Right lobe of liver (tissue), 6 donors: ENCODE data around the gene UEVLD. TPM values are rescaled to one million over a fixed set of nuclear protein-coding genes. Genes with fewer than 3 reads are reported as not detected.

Experiments used
- ATAC-seq, 4 donors: fragments of 200-7000 bp; cut with Tn5 transposase; one replicate each; pipeline ENCODE4 v1.9.1; 2020; ENCODE audit warnings: mild to moderate bottlenecking in 4 of 4, moderate library complexity in 4 of 4
- DNase-seq, 3 donors: peaks; one replicate each; pipeline ENCODE4 v3.0.0-alpha.2; 2020
- H3K27ac ChIP-seq, 3 donors: fragments of 200-600 bp; one replicate each; pipeline ENCODE4 v1.8.0; 2022
- H3K27me3 ChIP-seq, 2 donors: fragments of 200-600 bp; one replicate each; pipeline ENCODE4 v1.8.0; 2022
- H3K36me3 ChIP-seq, 4 donors: fragments of 200-600 bp; sonication (generic) in 1 of 4; one replicate each; pipeline versions ENCODE4 v1.5.1 to v1.8.0; 2017 to 2022; ENCODE audit warnings: control low read depth in 1 of 4
- H3K4me1 ChIP-seq, 4 donors: fragments of 200-600 bp; sonication (generic) in 1 of 4; one replicate each; pipeline versions ENCODE4 v1.5.1 to v1.8.0; 2017 to 2022; ENCODE audit warnings: control low read depth in 1 of 4
- H3K4me3 ChIP-seq, 3 donors: fragments of 200-600 bp; one replicate each; pipeline ENCODE4 v1.8.0; 2022
- H3K9me3 ChIP-seq, 4 donors: fragments of 200-600 bp; sonication (generic) in 1 of 4; one replicate each; pipeline versions ENCODE4 v1.5.1 to v1.8.0; 2017 to 2022; ENCODE audit warnings: control low read depth in 1 of 4
- CTCF ChIP-seq, 4 donors: fragments of 200-600 bp in 3 of 4; fragments of 450-650 bp in 1 of 4; IDR thresholded peaks; one replicate each; pipeline versions ENCODE4 v1.5.1 to v1.8.0; 2016 to 2022; ENCODE audit warnings: antibody characterized with exemption in 4 of 4, mild to moderate bottlenecking in 2 of 4
- POLR2A ChIP-seq: fragments of 450-650 bp; IDR thresholded peaks from one replicate; pipeline ENCODE4 v1.6.1; 2017; ENCODE audit warnings: antibody characterized with exemption, mild to moderate bottlenecking
- WGBS: methylation state at CpG from one replicate; pipeline ENCODE4 v1.1.6; 2018; ENCODE audit warnings: low coverage, low lambda C conversion rate; ENCODE audit not compliant: insufficient coverage; ENCODE audit errors: missing lambda C conversion rate; 5-methylcytosine and 5-hydroxymethylcytosine counted together
- intact Hi-C, 2 donors: fragments of 100-400 bp; cut with DNase I; formaldehyde crosslinking; loops; one replicate each; pipeline versions ENCODE4 v1.11.2 to v1.14.1; 2022
- total RNA-seq, 6 experiments: library from RNA; depleted of rRNA in 2 of 6; stranded (reverse); fragments of >200 nt in 2 of 6; fragmentation: NEBNext Ultra II Directional in 3 of 6; extraction: Animal tissue kit (Norgen Biotek cat#: 25700) in 3 of 6; gene quantifications; one replicate each; pipeline versions ENCODE4 v1.1.0 to v1.2.4, GENCODE V29; 2016 to 2023
- donor health status: DM: no; HTN: yes; CAD: no.
- donor health status: DM: no; HTN: no; CAD: no.
- donor health status: DM: no; HTN: no; CAD: no.
- donor health status: DM: no; HTN: yes; CAD: no.
- donor health status: DM: no; HTN: yes; CAD: no.

UEVLD gene
- total RNA-seq, 6 experiments from 2014 or later: 9.5 to 18.1 (median 9.9) TPM

GRCh38 chr11:18578975-18579598, 9.4 kb downstream of the UEVLD start:
- no peaks in the 10 kb centered on the region for H3K27me3 ChIP-seq
- H3K36me3 ChIP-seq: no peaks in the 10 kb centered on the region
- intact Hi-C loops: no loop called here
- H3K27ac ChIP-seq: no peak overlapping the region
- WGBS: 66% methylated on average over 10 of the region's 14 CpGs
- no peak for ATAC-seq
- no peaks in the 10 kb centered on the region for H3K4me1 ChIP-seq
- no peaks in the 10 kb centered on the region for H3K9me3 ChIP-seq
- no peak for DNase-seq
- TF ChIP-seq POLR2A (no peak), CTCF (IDR thresholded peaks at IDR 0.05) (no peak)
- no peak overlapping the region for H3K4me3 ChIP-seq

- no peak for TF ChIP-seq POLR2A
- no peak for TF ChIP-seq CTCF (IDR thresholded peaks at IDR 0.05)
Measured at GRCh38 chr11:18575361-18575760, 13.2 kb downstream of the UEVLD start.

GRCh38 chr11:18567081-18567480, 21.5 kb downstream of the UEVLD start:
- WGBS: 84% methylated on average over 3 of the region's 3 CpGs
- Histone ChIP-seq H3K4me3 (no peak overlapping the region), H3K27ac (no peak overlapping the region), H3K36me3 (peaks cover 0 to 45% (median 4%) of the 10 kb centered on the region in 4 donors), H3K9me3 (no peaks in the 10 kb centered on the region), H3K27me3 (no peaks in the 10 kb centered on the region), H3K4me1 (no peaks in the 10 kb centered on the region)
- TF ChIP-seq CTCF (IDR thresholded peaks at IDR 0.05) (no peak), POLR2A (no peak)
- DNase-seq (no peak), ATAC-seq (no peak)
- intact Hi-C loops: no loop called here

More at GRCh38 chr11:18575361-18575760, 13.2 kb downstream of the UEVLD start:
- no peaks in the 10 kb centered on the region for H3K4me1 ChIP-seq
- peaks cover 0 to 1% (median 0%) of the 10 kb centered on the region in 4 donors for H3K36me3 ChIP-seq
- no peaks in the 10 kb centered on the region for H3K27me3 ChIP-seq
- ATAC-seq (peak in 1 of 4 donors; percentile 31), DNase-seq (no peak)
- intact Hi-C loops: no loop called here
- 29% methylated on average over 1 of the region's 1 CpG for WGBS
- no peak overlapping the region for H3K4me3 ChIP-seq
- H3K27ac ChIP-seq: no peak overlapping the region
- no peaks in the 10 kb centered on the region for H3K9me3 ChIP-seq

GRCh38 chr11:18566406-18566805, 22.1 kb downstream of the UEVLD start:
- intact Hi-C loops: no loop called here
- TF ChIP-seq CTCF (IDR thresholded peaks at IDR 0.05): no peak
- TF ChIP-seq POLR2A: no peak
- ATAC-seq: no peak
- Histone ChIP-seq H3K4me3 (no peak overlapping the region), H3K4me1 (no peaks in the 10 kb centered on the region), H3K9me3 (no peaks in the 10 kb centered on the region), H3K36me3 (peaks cover 0 to 46% (median 4%) of the 10 kb centered on the region in 4 donors), H3K27me3 (no peaks in the 10 kb centered on the region), H3K27ac (no peak overlapping the region)
- DNase-seq: no peak

- Histone ChIP-seq H3K27me3 (no peaks in the 10 kb centered on the region), H3K9me3 (no peaks in the 10 kb centered on the region), H3K4me1 (no peaks in the 10 kb centered on the region), H3K4me3 (no peak overlapping the region), H3K36me3 (peaks cover 0 to 42% (median 3%) of the 10 kb centered on the region in 4 donors), H3K27ac (no peak overlapping the region)
- intact Hi-C loops: no loop called here
- DNase-seq (no peak), ATAC-seq (no peak)
- TF ChIP-seq POLR2A (no peak), CTCF (IDR thresholded peaks at IDR 0.05) (no peak)
Measured at GRCh38 chr11:18564149-18564548, 24.4 kb downstream of the UEVLD start.
